ENCODE measurements around the gene THEM5.

DNA sequence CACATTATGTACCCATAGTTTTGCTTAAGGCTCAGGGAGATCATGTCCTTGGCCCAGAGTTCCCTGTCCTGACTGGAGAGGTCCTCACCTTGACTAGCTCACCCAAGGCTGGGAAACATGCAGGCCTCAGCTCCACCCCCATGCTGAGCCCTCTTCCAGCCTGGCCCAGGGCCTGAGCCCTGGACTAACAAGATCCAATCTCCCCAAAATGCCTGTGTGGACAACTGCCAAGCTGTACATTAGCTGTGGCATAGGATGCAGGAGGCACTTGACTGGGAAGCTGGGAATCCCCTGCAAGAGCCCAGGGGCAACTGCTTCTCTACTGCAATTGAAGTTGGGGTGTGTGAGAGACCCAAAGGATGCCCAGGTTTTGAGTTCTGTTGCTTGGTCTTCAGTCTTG lies 50.3 kb downstream of the THEM5 start:
- TF ChIP-seq SP1 (IDR thresholded peaks at IDR 0.05) (no peak), L3MBTL2 (conservative IDR thresholded peaks at IDR 0.05) (no peak), TARDBP (IDR thresholded peaks at IDR 0.05) (no peak), CTBP1 (IDR thresholded peaks at IDR 0.05; ENCODE audit: borderline replicate concordance) (no peak), ZNF384 (IDR thresholded peaks at IDR 0.05) (no peak), BHLHE40 (IDR thresholded peaks at IDR 0.05; ENCODE audit: borderline replicate concordance) (no peak), HDGF (IDR thresholded peaks at IDR 0.05; ENCODE audit: borderline replicate concordance) (no peak), LEF1 (IDR thresholded peaks at IDR 0.05; ENCODE audit: borderline replicate concordance) (no peak)
